ENCODE data around the gene CYREN.

DNA sequence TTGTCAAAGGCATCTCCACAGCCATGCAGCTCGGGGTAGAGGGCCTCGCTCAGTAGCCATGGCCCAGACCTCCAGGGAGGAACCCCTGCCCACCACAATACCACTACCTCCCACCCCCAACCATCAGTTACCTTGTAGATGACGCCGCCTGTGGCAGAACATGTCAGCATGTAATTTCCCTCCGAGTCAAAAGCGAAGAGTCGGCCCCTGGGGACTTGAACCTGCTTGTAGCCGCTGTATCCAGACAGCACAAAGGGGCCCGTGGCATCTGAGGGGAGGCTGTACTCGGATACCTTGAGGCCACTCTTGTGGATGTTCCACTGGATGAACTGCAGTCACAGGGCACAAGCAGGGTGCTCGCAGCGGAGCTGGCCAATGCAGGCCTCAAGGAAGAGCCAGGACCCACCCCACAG lies 16.3 kb upstream of the CYREN start:
- TF ChIP-seq, protein P1, sequence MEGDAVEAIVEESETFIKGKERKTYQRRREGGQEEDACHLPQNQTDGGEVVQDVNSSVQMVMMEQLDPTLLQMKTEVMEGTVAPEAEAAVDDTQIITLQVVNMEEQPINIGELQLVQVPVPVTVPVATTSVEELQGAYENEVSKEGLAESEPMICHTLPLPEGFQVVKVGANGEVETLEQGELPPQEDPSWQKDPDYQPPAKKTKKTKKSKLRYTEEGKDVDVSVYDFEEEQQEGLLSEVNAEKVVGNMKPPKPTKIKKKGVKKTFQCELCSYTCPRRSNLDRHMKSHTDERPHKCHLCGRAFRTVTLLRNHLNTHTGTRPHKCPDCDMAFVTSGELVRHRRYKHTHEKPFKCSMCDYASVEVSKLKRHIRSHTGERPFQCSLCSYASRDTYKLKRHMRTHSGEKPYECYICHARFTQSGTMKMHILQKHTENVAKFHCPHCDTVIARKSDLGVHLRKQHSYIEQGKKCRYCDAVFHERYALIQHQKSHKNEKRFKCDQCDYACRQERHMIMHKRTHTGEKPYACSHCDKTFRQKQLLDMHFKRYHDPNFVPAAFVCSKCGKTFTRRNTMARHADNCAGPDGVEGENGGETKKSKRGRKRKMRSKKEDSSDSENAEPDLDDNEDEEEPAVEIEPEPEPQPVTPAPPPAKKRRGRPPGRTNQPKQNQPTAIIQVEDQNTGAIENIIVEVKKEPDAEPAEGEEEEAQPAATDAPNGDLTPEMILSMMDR (conservative IDR thresholded peaks at IDR 0.05; ENCODE audit: low read depth in 2 of 2) = no peak
- TF ChIP-seq, protein P2, sequence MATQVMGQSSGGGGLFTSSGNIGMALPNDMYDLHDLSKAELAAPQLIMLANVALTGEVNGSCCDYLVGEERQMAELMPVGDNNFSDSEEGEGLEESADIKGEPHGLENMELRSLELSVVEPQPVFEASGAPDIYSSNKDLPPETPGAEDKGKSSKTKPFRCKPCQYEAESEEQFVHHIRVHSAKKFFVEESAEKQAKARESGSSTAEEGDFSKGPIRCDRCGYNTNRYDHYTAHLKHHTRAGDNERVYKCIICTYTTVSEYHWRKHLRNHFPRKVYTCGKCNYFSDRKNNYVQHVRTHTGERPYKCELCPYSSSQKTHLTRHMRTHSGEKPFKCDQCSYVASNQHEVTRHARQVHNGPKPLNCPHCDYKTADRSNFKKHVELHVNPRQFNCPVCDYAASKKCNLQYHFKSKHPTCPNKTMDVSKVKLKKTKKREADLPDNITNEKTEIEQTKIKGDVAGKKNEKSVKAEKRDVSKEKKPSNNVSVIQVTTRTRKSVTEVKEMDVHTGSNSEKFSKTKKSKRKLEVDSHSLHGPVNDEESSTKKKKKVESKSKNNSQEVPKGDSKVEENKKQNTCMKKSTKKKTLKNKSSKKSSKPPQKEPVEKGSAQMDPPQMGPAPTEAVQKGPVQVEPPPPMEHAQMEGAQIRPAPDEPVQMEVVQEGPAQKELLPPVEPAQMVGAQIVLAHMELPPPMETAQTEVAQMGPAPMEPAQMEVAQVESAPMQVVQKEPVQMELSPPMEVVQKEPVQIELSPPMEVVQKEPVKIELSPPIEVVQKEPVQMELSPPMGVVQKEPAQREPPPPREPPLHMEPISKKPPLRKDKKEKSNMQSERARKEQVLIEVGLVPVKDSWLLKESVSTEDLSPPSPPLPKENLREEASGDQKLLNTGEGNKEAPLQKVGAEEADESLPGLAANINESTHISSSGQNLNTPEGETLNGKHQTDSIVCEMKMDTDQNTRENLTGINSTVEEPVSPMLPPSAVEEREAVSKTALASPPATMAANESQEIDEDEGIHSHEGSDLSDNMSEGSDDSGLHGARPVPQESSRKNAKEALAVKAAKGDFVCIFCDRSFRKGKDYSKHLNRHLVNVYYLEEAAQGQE (IDR thresholded peaks at IDR 0.05; ENCODE audit: unreplicated experiment) = no peak
- no peak for TF ChIP-seq EZH2phosphoT487 (IDR thresholded peaks at IDR 0.05; ENCODE audit: unreplicated experiment)
- TF ChIP-seq POLR2AphosphoS5 (IDR thresholded peaks at IDR 0.05; ENCODE audit: low read depth) = no peak
- TF ChIP-seq CREB1 (CRISPR knock-in tag; IDR thresholded peaks at IDR 0.05; ENCODE audit: low read depth) = no peak
- TF ChIP-seq EZH2 (IDR thresholded peaks at IDR 0.05; ENCODE audit: low read depth, unreplicated experiment) = no peak
- no peak for TF ChIP-seq STAT1 (IDR thresholded peaks at IDR 0.05; ENCODE audit: unreplicated experiment)
- TF ChIP-seq ETS1 (IDR thresholded peaks at IDR 0.05) = no peak
- no peak for TF ChIP-seq JUNB (IDR thresholded peaks at IDR 0.05; ENCODE audit: unreplicated experiment)
- no peak for TF ChIP-seq ZNF462 (CRISPR knock-in tag; IDR thresholded peaks at IDR 0.05)
